A549 (cell line): ENCODE data around the gene APMAP. TPM values are rescaled to one million over a fixed set of nuclear protein-coding genes. Genes with fewer than 3 reads are reported as not detected.

Source experiments
- ATAC-seq, 2 experiments: fragments of 200-7000 bp in 1 of 2; fragments of >200 bp in 1 of 2; cut with Nextera tagmentation in 1 of 2; cut with Tn5 transposase in 1 of 2; 3 replicates each; pipeline versions ENCODE4 v1.8.0 to v1.9.1; 2018 to 2020; ENCODE audit warnings: mild to moderate bottlenecking in 1 of 2, moderate library complexity in 1 of 2
- CTCF ChIA-PET: fragments of 300-600 bp; sonication (Branson Sonifier 250); formaldehyde crosslinking; extraction: SDS; loops from one replicate; lab custom pipeline; 2021; ENCODE audit warnings: antibody characterized with exemption, inconsistent platforms; lab: Yijun Ruan, JAX
- POLR2A ChIA-PET: fragments of 350-600 bp; formaldehyde crosslinking; extraction: SDS; loops from one replicate; lab custom pipeline; 2021; ENCODE audit warnings: antibody characterized with exemption, inconsistent platforms; lab: Yijun Ruan, JAX
- DNase-seq, 2 experiments: peaks; one replicate each; pipeline versions ENCODE4 v3.0.0 to v3.0.0-alpha.2; 2011 to 2016; ENCODE audit warnings: low read depth in 1 of 2, low spot score in 1 of 2
- FAIRE-seq: peaks from 2 replicates; lab custom pipeline; 2011; peaks lifted over from hg19 to GRCh38; lab: Jason Lieb, UNC
- H3K27ac ChIP-seq, 2 experiments: fragments of >200 bp; sonication (Bioruptor Twin); formaldehyde crosslinking; 3 replicates each; pipeline ENCODE4 v1.5.1; 2016 to 2017
- H3K4me1 ChIP-seq: fragments of >200 bp; sonication (Bioruptor Twin); formaldehyde crosslinking; 3 replicates; pipeline ENCODE4 v1.6.1; 2016
- H3K4me2 ChIP-seq: fragments of >200 bp; sonication (Bioruptor Twin); formaldehyde crosslinking; 3 replicates; pipeline ENCODE4 v1.6.1; 2016
- H3K4me3 ChIP-seq: fragments of >200 bp; sonication (Bioruptor Twin); formaldehyde crosslinking; 3 replicates; pipeline ENCODE4 v1.5.1; 2016
- H3K9me3 ChIP-seq: fragments of >200 bp; sonication (Bioruptor Twin); formaldehyde crosslinking; 3 replicates; pipeline ENCODE4 v1.6.1; 2016
- BHLHE40 ChIP-seq: IDR thresholded peaks from 2 replicates; pipeline ENCODE4 v1.6.1; 2012; ENCODE audit warnings: low read depth, low read length, inconsistent platforms
- CHD2 ChIP-seq: fragments of 150-350 bp; IDR thresholded peaks from 2 replicates; pipeline ENCODE4 v1.6.1; 2014; ENCODE audit warnings: low read length; ENCODE audit not compliant: partially characterized antibody
- EP300 ChIP-seq, 2 experiments: fragments of >200 bp; sonication (Bioruptor Twin); formaldehyde crosslinking; IDR thresholded peaks; 2 replicates in 1 of 2; 3 replicates in 1 of 2; pipeline ENCODE4 v1.6.1; 2016 to 2017
- FOSB ChIP-seq: fragments of 250-450 bp; sonication (Bioruptor Pico); IDR thresholded peaks from 2 replicates; pipeline ENCODE4 v1.5.0; 2020; ENCODE audit warnings: mild to moderate bottlenecking, moderate library complexity
- FOSL2 ChIP-seq, 2 experiments: fragments of 450-650 bp in 1 of 2; fragments of >200 bp in 1 of 2; sonication (Bioruptor Twin) in 1 of 2; formaldehyde crosslinking; IDR thresholded peaks; 2 replicates each; pipeline versions ENCODE4 v1.5.0 to v1.6.1; 2016 to 2020; ENCODE audit warnings: mild to moderate bottlenecking in 1 of 2, moderate library complexity in 1 of 2
- FOXS1 ChIP-seq: fragments of 250-450 bp; sonication (Bioruptor Pico); IDR thresholded peaks from 2 replicates; pipeline ENCODE4 v1.5.0; 2020; ENCODE audit warnings: mild to moderate bottlenecking, moderate library complexity
- HDAC2 ChIP-seq: fragments of 200-600 bp; sonication (generic); IDR thresholded peaks from 2 replicates; pipeline ENCODE4 v1.6.1; 2016
- HEYL ChIP-seq: fragments of 250-450 bp; sonication (Bioruptor Pico); IDR thresholded peaks from 2 replicates; pipeline ENCODE4 v1.8.0; 2021; ENCODE audit warnings: mild to moderate bottlenecking, moderate library complexity
- HOXB13 ChIP-seq: fragments of 250-450 bp; sonication (Bioruptor Pico); IDR thresholded peaks from 2 replicates; pipeline ENCODE4 v1.5.0; 2020; ENCODE audit warnings: low read depth, mild to moderate bottlenecking, moderate library complexity
- HOXB5 ChIP-seq: fragments of 250-450 bp; sonication (Bioruptor Pico); IDR thresholded peaks from 2 replicates; pipeline ENCODE4 v1.5.0; 2020; ENCODE audit warnings: mild to moderate bottlenecking, moderate library complexity
- JUN ChIP-seq, 2 experiments: fragments of >200 bp; sonication (Bioruptor Twin); formaldehyde crosslinking; IDR thresholded peaks; 2 replicates in 1 of 2; 3 replicates in 1 of 2; pipeline ENCODE4 v1.6.1; 2016 to 2017
- KDM1A ChIP-seq: fragments of 200-600 bp; sonication (generic); IDR thresholded peaks from 2 replicates; pipeline ENCODE4 v1.6.1; 2016; ENCODE audit warnings: low read depth, mild to moderate bottlenecking
- MAZ ChIP-seq: fragments of 150-350 bp; IDR thresholded peaks from 2 replicates; pipeline ENCODE4 v1.6.1; 2014; ENCODE audit warnings: antibody characterized with exemption, low read depth, low read length, borderline replicate concordance
- MYC ChIP-seq: IDR thresholded peaks from 2 replicates; pipeline ENCODE4 v1.6.1; 2012; ENCODE audit warnings: mild to moderate bottlenecking, inconsistent platforms, low read length, improper control_type of control experiment, borderline replicate concordance
- NFE2L2 ChIP-seq: fragments of 150-350 bp; conservative IDR thresholded peaks from 2 replicates; pipeline ENCODE4 v1.6.1; 2014; ENCODE audit warnings: low read length
- NPAS2 ChIP-seq: fragments of 250-450 bp; sonication (Bioruptor Pico); IDR thresholded peaks from 2 replicates; pipeline ENCODE4 v1.8.0; 2022; ENCODE audit warnings: mild to moderate bottlenecking, moderate library complexity, borderline replicate concordance
- PHF8 ChIP-seq: fragments of 200-600 bp; sonication (generic); IDR thresholded peaks from 2 replicates; pipeline ENCODE4 v1.6.1; 2016; ENCODE audit warnings: low read depth, mild to moderate bottlenecking, antibody characterized with exemption, moderate library complexity, borderline replicate concordance
- RAD21 ChIP-seq, 2 experiments: fragments of >200 bp in 1 of 2; sonication (Bioruptor Twin) in 1 of 2; formaldehyde crosslinking in 1 of 2; IDR thresholded peaks in 1 of 2; conservative IDR thresholded peaks in 1 of 2; 2 replicates in 1 of 2; 3 replicates in 1 of 2; pipeline ENCODE4 v1.6.1; 2012 to 2018; ENCODE audit warnings: inconsistent platforms in 1 of 2
- RARB ChIP-seq: fragments of 250-450 bp; sonication (Bioruptor Pico); IDR thresholded peaks from 2 replicates; pipeline ENCODE4 v1.8.0; 2021; ENCODE audit warnings: mild to moderate bottlenecking, moderate library complexity
- RCOR1 ChIP-seq: fragments of 150-350 bp; IDR thresholded peaks from 2 replicates; pipeline ENCODE4 v1.6.1; 2014; ENCODE audit warnings: antibody characterized with exemption, low read length, low read depth
- SMC3 ChIP-seq: fragments of >200 bp; sonication (Bioruptor Twin); formaldehyde crosslinking; IDR thresholded peaks from 3 replicates; pipeline ENCODE4 v1.6.1; 2018; ENCODE audit warnings: inconsistent platforms
- SREBF2 ChIP-seq: fragments of 450-650 bp; IDR thresholded peaks from 2 replicates; pipeline ENCODE4 v1.6.1; 2014; ENCODE audit warnings: mild to moderate bottlenecking, moderate library complexity
- ZFP36 ChIP-seq: fragments of 450-650 bp; IDR thresholded peaks from 2 replicates; pipeline ENCODE4 v1.6.1; 2014; ENCODE audit warnings: borderline replicate concordance; ENCODE audit not compliant: partially characterized antibody
- WGBS: methylation state at CpG from one replicate; pipeline ENCODE4 v1.1.6; 2017; ENCODE audit errors: missing lambda C conversion rate; 5-methylcytosine and 5-hydroxymethylcytosine counted together
- polyA plus RNA-seq, 4 experiments: library from polyadenylated mRNA; depleted of rRNA in 3 of 4; stranded (reverse); fragments of >200 nt; fragmentation: RNase III in 1 of 4; extraction: RNeasy Plus Mini Kit Qiagen cat#74134 plus additional on column Dnase treatment in 1 of 4; gene quantifications; 2 replicates in 3 of 4; 3 replicates in 1 of 4; pipeline ENCODE4 v1.2.3, GENCODE V29; 2011 to 2017
- TF ChIP-seq, protein P1 (sequence below): fragments of 450-650 bp; IDR thresholded peaks from 2 replicates; pipeline ENCODE4 v1.6.1; 2014; ENCODE audit warnings: antibody characterized with exemption
- TF ChIP-seq, protein P2 (sequence below): fragments of 250-450 bp; sonication (Bioruptor Pico); IDR thresholded peaks from 2 replicates; pipeline ENCODE4 v1.5.0; 2020; ENCODE audit warnings: low read depth, mild to moderate bottlenecking, moderate library complexity
- TF ChIP-seq, protein P3 (sequence below): fragments of >200 bp; sonication (Bioruptor Twin); formaldehyde crosslinking; IDR thresholded peaks from 3 replicates; pipeline ENCODE4 v1.5.1; 2016
- TF ChIP-seq, protein P4 (sequence below): fragments of >200 bp; sonication (Bioruptor Twin); formaldehyde crosslinking; IDR thresholded peaks from 3 replicates; pipeline ENCODE4 v1.6.1; 2016
- TF ChIP-seq, protein P5 (sequence below): fragments of 150-350 bp; IDR thresholded peaks from 2 replicates; pipeline ENCODE4 v1.6.1; 2014; ENCODE audit warnings: low read depth, mild to moderate bottlenecking, low read length

Gene APMAP
- polyA plus RNA-seq, 2 of the 4 experiments (the other 2 are of a cell fraction), result 113 to 141 TPM

DNA sequence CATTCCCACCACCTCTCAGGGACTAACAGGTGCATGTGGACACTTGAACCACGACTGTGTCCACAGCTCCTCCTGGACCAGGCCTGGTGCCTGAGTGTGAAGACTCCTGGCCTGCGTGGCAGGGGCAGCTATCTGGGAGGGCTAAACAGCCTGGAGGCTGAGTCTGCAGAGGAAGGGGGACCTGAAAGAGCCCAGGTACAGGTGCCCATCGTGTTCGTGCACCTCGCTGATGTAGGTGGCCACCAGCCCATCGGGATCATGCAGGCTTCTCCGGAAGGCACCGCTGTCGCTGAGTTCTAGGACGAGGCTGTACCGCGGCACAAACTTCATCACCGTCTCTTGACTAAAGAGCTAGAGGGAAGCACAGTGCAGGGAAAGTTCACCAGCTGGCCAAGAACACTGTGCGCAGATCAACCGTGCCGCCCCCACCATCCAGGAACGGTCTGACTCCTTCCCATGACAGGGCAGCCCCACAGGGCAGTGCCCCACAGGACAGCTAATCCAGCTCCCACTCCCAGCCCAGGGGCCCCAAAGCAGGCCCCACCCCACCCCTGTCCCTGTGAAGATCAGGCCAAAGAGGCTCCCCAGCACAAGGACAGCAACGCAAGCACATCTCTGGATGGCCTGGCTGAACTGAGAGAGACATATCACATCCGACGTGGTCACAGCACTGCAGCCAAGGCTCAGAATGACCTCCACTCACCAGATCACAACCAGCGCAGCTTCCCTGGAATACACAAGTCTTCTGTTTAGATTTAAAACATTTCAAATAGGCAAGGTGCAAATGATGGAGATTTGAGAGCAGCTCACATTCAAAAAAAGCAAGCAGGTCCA is 28.7 kb downstream of the APMAP start:
- no peak for DNase-seq
- Histone ChIP-seq H3K27ac (no peak overlapping the region), H3K9me3 (no peaks in the 10 kb centered on the region), H3K4me2 (no peak overlapping the region), H3K4me1 (no peaks in the 10 kb centered on the region), H3K4me3 (no peak overlapping the region)
- TF ChIP-seq, protein P1, sequence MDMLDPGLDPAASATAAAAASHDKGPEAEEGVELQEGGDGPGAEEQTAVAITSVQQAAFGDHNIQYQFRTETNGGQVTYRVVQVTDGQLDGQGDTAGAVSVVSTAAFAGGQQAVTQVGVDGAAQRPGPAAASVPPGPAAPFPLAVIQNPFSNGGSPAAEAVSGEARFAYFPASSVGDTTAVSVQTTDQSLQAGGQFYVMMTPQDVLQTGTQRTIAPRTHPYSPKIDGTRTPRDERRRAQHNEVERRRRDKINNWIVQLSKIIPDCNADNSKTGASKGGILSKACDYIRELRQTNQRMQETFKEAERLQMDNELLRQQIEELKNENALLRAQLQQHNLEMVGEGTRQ, result no peak
- TF ChIP-seq RAD21 (conservative IDR thresholded peaks at IDR 0.05 in 1 of 2, IDR thresholded peaks at IDR 0.05 in 1 of 2) (no peak), NPAS2 (CRISPR knock-in tag) (no peak), PHF8 (no peak), SMC3 (no peak), FOSB (no peak), SREBF2 (no peak), MYC (no peak), JUN (IDR thresholded peaks at IDR 0.05) (no peak), CHD2 (no peak), FOXS1 (no peak), FOSL2 (IDR thresholded peaks at IDR 0.05) (no peak), FOSL2 (CRISPR knock-in tag; IDR thresholded peaks at IDR 0.05) (no peak)
- CTCF ChIA-PET, result interaction anchor here (1.3 to 2.0 kb wide), 4 partner anchors 7 to 1075 kb away, joined by 3 to 5 read pairs (median 3); no protein-coding TSS in a partner anchor
- ATAC-seq, result no peak
- POLR2A ChIA-PET, result no interaction called here
- 94% methylated on average over 21 of the region's 21 CpGs for WGBS
- FAIRE-seq, result no peak

DNA sequence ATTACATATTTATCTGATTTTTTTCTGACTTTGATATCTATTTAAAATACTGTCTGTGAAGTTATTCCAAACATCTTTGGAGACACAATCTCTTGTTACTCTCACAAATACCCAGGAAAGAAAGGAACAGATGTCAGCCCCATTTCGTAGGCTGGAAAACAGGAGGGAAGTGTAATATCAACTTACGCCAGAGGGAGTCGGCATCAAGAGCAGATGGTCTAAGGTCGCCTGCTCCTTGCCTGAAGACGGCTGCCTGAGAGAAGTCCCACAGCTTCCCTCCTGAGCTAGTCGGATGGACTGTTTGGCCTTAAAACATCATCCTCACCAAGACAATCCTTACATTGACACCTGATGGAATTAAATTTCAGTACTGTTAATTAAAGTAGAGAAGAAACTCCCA is 30.0 kb downstream of the APMAP start:
- CTCF ChIA-PET, result interaction anchor here (1.0 to 1.5 kb wide), 3 partner anchors 32 to 144 kb away, joined by 3 to 4 read pairs (median 3); no protein-coding TSS in a partner anchor
- H3K4me3 ChIP-seq, result no peak overlapping the region
- H3K4me1 ChIP-seq, result no peaks in the 10 kb centered on the region
- H3K27ac ChIP-seq, result no peak overlapping the region
- WGBS, result 93% methylated on average over 6 of the region's 6 CpGs
- POLR2A ChIA-PET, result no interaction called here
- DNase-seq (no peak), ATAC-seq (no peak), FAIRE-seq (no peak)
- H3K9me3 ChIP-seq, result no peaks in the 10 kb centered on the region
- TF ChIP-seq MAZ (no peak), RARB (no peak), EP300 (IDR thresholded peaks at IDR 0.05) (no peak), NFE2L2 (no peak)
- TF ChIP-seq, protein P2, sequence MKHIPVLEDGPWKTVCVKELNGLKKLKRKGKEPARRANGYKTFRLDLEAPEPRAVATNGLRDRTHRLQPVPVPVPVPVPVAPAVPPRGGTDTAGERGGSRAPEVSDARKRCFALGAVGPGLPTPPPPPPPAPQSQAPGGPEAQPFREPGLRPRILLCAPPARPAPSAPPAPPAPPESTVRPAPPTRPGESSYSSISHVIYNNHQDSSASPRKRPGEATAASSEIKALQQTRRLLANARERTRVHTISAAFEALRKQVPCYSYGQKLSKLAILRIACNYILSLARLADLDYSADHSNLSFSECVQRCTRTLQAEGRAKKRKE (CRISPR knock-in tag), result no peak
- TF ChIP-seq, protein P3, sequence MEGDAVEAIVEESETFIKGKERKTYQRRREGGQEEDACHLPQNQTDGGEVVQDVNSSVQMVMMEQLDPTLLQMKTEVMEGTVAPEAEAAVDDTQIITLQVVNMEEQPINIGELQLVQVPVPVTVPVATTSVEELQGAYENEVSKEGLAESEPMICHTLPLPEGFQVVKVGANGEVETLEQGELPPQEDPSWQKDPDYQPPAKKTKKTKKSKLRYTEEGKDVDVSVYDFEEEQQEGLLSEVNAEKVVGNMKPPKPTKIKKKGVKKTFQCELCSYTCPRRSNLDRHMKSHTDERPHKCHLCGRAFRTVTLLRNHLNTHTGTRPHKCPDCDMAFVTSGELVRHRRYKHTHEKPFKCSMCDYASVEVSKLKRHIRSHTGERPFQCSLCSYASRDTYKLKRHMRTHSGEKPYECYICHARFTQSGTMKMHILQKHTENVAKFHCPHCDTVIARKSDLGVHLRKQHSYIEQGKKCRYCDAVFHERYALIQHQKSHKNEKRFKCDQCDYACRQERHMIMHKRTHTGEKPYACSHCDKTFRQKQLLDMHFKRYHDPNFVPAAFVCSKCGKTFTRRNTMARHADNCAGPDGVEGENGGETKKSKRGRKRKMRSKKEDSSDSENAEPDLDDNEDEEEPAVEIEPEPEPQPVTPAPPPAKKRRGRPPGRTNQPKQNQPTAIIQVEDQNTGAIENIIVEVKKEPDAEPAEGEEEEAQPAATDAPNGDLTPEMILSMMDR, result no peak
- no peak overlapping the region for H3K4me2 ChIP-seq

DNA sequence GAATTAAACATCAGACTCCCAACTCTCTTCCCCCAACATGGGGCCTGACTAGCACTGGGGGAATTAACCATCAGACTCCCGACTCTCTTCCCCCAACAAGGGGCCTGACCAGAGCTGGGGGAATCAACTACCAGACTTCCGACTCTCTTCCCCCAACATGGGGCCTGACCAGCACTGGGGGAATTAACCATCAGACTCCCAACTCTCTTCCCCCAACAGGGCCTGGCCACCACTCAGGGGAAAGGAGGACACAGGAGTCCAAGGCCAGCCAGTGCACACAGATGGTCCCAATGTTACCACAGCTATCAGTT is 30.4 kb downstream of the APMAP start:
- FAIRE-seq, result no peak
- CTCF ChIA-PET, result interaction anchor here (1.0 to 1.5 kb wide), 3 partner anchors 31 to 144 kb away, joined by 3 to 4 read pairs (median 3); no protein-coding TSS in a partner anchor
- 100% methylated on average over 2 of the region's 2 CpGs for WGBS
- H3K4me3 ChIP-seq, result no peak overlapping the region
- no peak overlapping the region for H3K4me2 ChIP-seq
- POLR2A ChIA-PET, result no interaction called here
- no peak for DNase-seq
- H3K9me3 ChIP-seq, result no peaks in the 10 kb centered on the region
- no peaks in the 10 kb centered on the region for H3K4me1 ChIP-seq
- H3K27ac ChIP-seq, result no peak overlapping the region
- no peak for ATAC-seq
- TF ChIP-seq RCOR1 (no peak), HOXB13 (CRISPR knock-in tag) (no peak), FOSL2 (IDR thresholded peaks at IDR 0.05) (no peak), FOSL2 (CRISPR knock-in tag; IDR thresholded peaks at IDR 0.05) (no peak), SMC3 (no peak), NFE2L2 (no peak), HOXB5 (CRISPR knock-in tag) (no peak), ZFP36 (no peak), RAD21 (conservative IDR thresholded peaks at IDR 0.05 in 1 of 2, IDR thresholded peaks at IDR 0.05 in 1 of 2) (no peak), CHD2 (no peak), HEYL (CRISPR knock-in tag) (no peak), BHLHE40 (no peak), HDAC2 (no peak), KDM1A (no peak)
- TF ChIP-seq, protein P4, sequence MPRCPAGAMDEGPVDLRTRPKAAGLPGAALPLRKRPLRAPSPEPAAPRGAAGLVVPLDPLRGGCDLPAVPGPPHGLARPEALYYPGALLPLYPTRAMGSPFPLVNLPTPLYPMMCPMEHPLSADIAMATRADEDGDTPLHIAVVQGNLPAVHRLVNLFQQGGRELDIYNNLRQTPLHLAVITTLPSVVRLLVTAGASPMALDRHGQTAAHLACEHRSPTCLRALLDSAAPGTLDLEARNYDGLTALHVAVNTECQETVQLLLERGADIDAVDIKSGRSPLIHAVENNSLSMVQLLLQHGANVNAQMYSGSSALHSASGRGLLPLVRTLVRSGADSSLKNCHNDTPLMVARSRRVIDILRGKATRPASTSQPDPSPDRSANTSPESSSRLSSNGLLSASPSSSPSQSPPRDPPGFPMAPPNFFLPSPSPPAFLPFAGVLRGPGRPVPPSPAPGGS, result no peak
- TF ChIP-seq, protein P5, sequence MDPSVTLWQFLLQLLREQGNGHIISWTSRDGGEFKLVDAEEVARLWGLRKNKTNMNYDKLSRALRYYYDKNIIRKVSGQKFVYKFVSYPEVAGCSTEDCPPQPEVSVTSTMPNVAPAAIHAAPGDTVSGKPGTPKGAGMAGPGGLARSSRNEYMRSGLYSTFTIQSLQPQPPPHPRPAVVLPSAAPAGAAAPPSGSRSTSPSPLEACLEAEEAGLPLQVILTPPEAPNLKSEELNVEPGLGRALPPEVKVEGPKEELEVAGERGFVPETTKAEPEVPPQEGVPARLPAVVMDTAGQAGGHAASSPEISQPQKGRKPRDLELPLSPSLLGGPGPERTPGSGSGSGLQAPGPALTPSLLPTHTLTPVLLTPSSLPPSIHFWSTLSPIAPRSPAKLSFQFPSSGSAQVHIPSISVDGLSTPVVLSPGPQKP, result no peak
